GM12891 (cell line): ENCODE data around the gene ZFHX3.

Source experiments
- PAX5 ChIP-seq: IDR thresholded peaks from 2 replicates; pipeline ENCODE4 v1.6.1; 2011; ENCODE audit warnings: low read length, moderate library complexity, mild to moderate bottlenecking; ENCODE audit not compliant: insufficient read depth, severe bottlenecking
- POLR2A ChIP-seq: IDR thresholded peaks from 2 replicates; pipeline ENCODE4 v1.6.1; 2011; ENCODE audit warnings: low read depth, low read length, control low read depth
- POLR2AphosphoS5 ChIP-seq: IDR thresholded peaks from 2 replicates; pipeline ENCODE4 v1.6.1; 2011; ENCODE audit warnings: low read depth, low read length, control low read depth
- SPI1 ChIP-seq: IDR thresholded peaks from 2 replicates; pipeline ENCODE4 v1.6.1; 2011; ENCODE audit warnings: low read depth, low read length, control low read depth
- TAF1 ChIP-seq: IDR thresholded peaks from 2 replicates; pipeline ENCODE4 v1.6.1; 2011; ENCODE audit warnings: low read depth, low read length, control low read depth

GRCh38 chr16:72769876-72770275, 278.1 kb downstream of the ZFHX3 start:
- TF ChIP-seq POLR2AphosphoS5 (no peak), POLR2A (no peak), TAF1 (no peak), PAX5 (no peak), SPI1 (no peak)
